SK-N-SH treated with all-trans-retinoic acid at 6 μM for 48 hours (cell line): ENCODE data around the gene OR4F6.
"Not testable (repeated sequence)": the region's sequence is repeated elsewhere in the genome, so short reads cannot be mapped to it uniquely, and the experiment has no call there.

Experiments
- BACH2 ChIP-seq: fragments of 250-450 bp; sonication (Bioruptor Pico); IDR thresholded peaks from 2 replicates; pipeline ENCODE4 v1.9.0; 2021; ENCODE audit warnings: mild to moderate bottlenecking, borderline replicate concordance
- PPARA ChIP-seq: fragments of 250-450 bp; sonication (Bioruptor Pico); IDR thresholded peaks from 2 replicates; pipeline ENCODE4 v1.5.0; 2020; ENCODE audit warnings: mild to moderate bottlenecking, borderline replicate concordance
- RARB ChIP-seq: fragments of 250-450 bp; sonication (Bioruptor Pico); IDR thresholded peaks from 2 replicates; pipeline ENCODE4 v1.8.0; 2021; ENCODE audit warnings: mild to moderate bottlenecking, moderate library complexity
- ZFP30 ChIP-seq: fragments of 450-650 bp; formaldehyde crosslinking; IDR thresholded peaks from 2 replicates; pipeline ENCODE4 v1.5.0; 2022; ENCODE audit warnings: mild to moderate bottlenecking, moderate library complexity
- TF ChIP-seq, protein P1 (sequence below): fragments of 250-450 bp; sonication (Bioruptor Pico); IDR thresholded peaks from 2 replicates; pipeline ENCODE4 v1.8.0; 2021; ENCODE audit warnings: low read depth, mild to moderate bottlenecking, moderate library complexity, borderline replicate concordance

DNA sequence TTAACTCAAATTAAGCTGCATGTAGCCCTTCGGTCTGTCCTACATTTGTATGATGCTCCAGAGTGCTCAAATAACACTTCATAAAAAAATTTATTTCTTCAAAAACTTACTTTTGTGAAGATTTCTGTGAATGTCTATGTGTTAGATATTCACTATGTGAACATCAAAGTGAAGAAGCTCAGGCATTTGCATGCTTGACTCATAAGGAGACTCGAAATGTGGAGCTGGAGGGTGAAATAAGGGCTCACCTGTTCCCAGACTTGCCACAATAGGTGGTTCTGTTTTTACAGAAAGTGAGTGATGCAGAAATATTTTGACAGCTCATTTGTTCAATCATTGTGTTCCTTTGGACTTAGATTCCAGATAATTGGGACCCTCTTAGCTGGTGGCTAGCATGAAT, 16.9 kb upstream of the OR4F6 start:
- TF ChIP-seq PPARA; RARB; ZFP30 (CRISPR knock-in tag); BACH2: not testable (repeated sequence)
- TF ChIP-seq, protein P1, sequence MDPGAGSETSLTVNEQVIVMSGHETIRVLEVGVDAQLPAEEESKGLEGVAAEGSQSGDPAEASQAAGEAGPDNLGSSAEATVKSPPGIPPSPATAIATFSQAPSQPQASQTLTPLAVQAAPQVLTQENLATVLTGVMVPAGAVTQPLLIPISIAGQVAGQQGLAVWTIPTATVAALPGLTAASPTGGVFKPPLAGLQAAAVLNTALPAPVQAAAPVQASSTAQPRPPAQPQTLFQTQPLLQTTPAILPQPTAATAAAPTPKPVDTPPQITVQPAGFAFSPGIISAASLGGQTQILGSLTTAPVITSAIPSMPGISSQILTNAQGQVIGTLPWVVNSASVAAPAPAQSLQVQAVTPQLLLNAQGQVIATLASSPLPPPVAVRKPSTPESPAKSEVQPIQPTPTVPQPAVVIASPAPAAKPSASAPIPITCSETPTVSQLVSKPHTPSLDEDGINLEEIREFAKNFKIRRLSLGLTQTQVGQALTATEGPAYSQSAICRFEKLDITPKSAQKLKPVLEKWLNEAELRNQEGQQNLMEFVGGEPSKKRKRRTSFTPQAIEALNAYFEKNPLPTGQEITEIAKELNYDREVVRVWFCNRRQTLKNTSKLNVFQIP (CRISPR knock-in tag), result not testable (repeated sequence)
